D721Med (cell line): ENCODE data around the gene AFAP1L2.

Experiments used
- DNase-seq: peaks from one replicate; pipeline ENCODE4 v3.0.0; 2011; ENCODE audit warnings: low spot score; ENCODE audit not compliant: insufficient read length
- FAIRE-seq: peaks from 2 replicates; lab custom pipeline; 2011; peaks lifted over from hg19 to GRCh38; lab: Jason Lieb, UNC
- CTCF ChIP-seq: IDR thresholded peaks from 2 replicates; pipeline ENCODE4 v1.5.1; 2012; ENCODE audit warnings: mild to moderate bottlenecking, control low read depth; ENCODE audit not compliant: insufficient read depth; ENCODE audit errors: missing control alignments

Gene AFAP1L2

DNA sequence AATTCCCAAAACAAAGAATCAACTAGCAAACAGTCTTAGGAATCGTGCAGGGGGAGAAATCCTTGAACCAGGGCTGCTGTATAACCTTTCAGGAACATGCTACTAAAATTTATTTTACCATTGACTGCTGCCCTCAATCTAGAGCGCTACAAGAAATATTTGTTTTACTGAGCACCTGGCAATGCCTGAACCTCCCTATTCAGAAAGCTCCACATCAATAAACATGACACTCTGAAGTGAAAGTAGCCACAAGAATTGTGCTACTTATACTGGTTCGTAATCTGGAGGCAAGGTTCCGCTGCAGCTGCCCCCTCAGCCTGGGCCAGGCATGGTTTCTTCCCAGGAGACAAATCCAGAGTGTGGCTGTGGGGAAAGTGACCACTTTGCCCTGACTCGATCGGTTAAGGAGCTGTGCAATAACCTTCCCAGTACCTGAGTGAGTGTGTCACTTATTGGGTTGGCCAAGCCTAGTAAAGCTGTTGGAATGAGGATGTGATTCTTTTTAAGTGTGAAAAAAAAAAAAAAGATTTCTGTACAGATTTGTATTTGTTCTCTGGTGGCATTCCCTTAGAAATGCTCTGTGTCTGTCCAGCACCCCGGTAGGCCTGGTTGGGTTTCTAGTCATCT lies 157.5 kb downstream of the AFAP1L2 start:
- no peak for DNase-seq
- TF ChIP-seq CTCF, result no peak
- FAIRE-seq, result no peak

DNA sequence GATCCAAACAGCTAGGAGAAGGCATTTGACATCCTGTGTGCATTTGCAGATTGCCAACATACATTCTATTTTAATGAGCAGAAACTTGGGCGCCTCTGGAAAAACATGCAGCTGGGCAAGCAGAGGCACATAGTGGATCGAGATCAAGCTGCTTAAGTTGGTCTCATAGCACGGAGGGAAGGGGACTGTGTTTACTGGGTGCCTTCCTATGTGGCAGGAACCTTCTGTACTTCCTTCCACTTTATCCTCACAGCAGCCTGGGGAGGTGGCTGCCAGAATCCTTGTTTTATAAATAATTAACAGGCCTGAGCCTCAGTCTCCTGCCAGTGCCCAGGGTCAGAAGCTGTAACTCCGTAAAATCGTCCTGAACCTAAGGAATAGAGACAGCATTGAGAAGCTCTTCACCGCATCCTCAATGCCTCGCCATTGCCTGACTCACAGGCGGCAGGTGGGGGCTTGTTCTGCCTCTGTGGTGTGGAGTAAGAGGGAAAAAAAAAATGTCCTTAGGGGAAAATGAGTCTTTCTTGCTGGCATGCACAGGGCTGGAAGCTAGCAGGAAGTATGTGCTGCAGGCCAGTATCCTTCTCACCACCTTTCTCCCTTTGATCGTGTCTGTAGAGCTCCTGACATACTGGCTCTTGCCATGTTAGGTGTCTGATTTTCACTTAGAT lies 159.0 kb downstream of the AFAP1L2 start:
- no peak for FAIRE-seq
- DNase-seq, result no peak
- TF ChIP-seq CTCF, result no peak
